Mesendoderm (in vitro differentiated cells): ENCODE results near the gene ZNF385A.
A peak's percentile ranks its signal among the peaks of the same experiment; 100 is the strongest.

Experiments used
- DNase-seq: peaks from one replicate; pipeline ENCODE4 v3.0.0; 2013
- H2AK5ac ChIP-seq: 2 replicates; pipeline ENCODE4 v1.6.1; 2013; ENCODE audit warnings: low read length, inconsistent platforms
- H2BK120ac ChIP-seq: 2 replicates; pipeline ENCODE4 v1.6.1; 2013; ENCODE audit warnings: low read depth, mild to moderate bottlenecking, low read length, moderate library complexity, mixed read lengths
- H2BK15ac ChIP-seq: replicated peaks from 2 replicates; pipeline ENCODE4 v1.6.1; 2013; ENCODE audit warnings: low read depth, mild to moderate bottlenecking, moderate library complexity
- H2BK5ac ChIP-seq: 2 replicates; pipeline ENCODE4 v1.6.1; 2013; ENCODE audit warnings: low read length, inconsistent platforms
- H3K18ac ChIP-seq: 2 replicates; pipeline ENCODE4 v1.6.1; 2013; ENCODE audit warnings: mild to moderate bottlenecking, low read length, mixed read lengths
- H3K23ac ChIP-seq: one replicate; pipeline ENCODE4 v1.6.1; 2013; ENCODE audit warnings: low read length
- H3K27ac ChIP-seq: 2 replicates; pipeline ENCODE4 v1.5.1; 2013; ENCODE audit warnings: low read depth, mild to moderate bottlenecking, inconsistent platforms, low read length, moderate library complexity
- H3K27me3 ChIP-seq: 2 replicates; pipeline ENCODE4 v1.6.1; 2013; ENCODE audit warnings: low read length, control low read depth, mild to moderate bottlenecking, inconsistent platforms; ENCODE audit not compliant: insufficient read depth, poor library complexity
- H3K36me3 ChIP-seq: 2 replicates; pipeline ENCODE4 v1.6.1; 2013; ENCODE audit warnings: low read length, inconsistent platforms; ENCODE audit not compliant: control insufficient read depth, insufficient read depth
- H3K4ac ChIP-seq: one replicate; pipeline ENCODE4 v1.6.1; 2013; ENCODE audit warnings: low read depth, mild to moderate bottlenecking, low read length, moderate library complexity
- H3K4me1 ChIP-seq: 2 replicates; pipeline ENCODE4 v1.6.1; 2013; ENCODE audit warnings: low read depth, low read length, inconsistent platforms; ENCODE audit not compliant: control insufficient read depth
- H3K4me2 ChIP-seq: 2 replicates; pipeline ENCODE4 v1.6.1; 2013; ENCODE audit warnings: low read length
- H3K4me3 ChIP-seq: 2 replicates; pipeline ENCODE4 v1.5.1; 2013; ENCODE audit warnings: mild to moderate bottlenecking, low read length
- H3K56ac ChIP-seq: one replicate; pipeline ENCODE4 v1.6.1; 2013; ENCODE audit warnings: low read length
- H3K79me1 ChIP-seq: 2 replicates; pipeline ENCODE4 v1.6.1; 2013; ENCODE audit warnings: low read length, inconsistent platforms
- H3K79me2 ChIP-seq: 2 replicates; pipeline ENCODE4 v1.6.1; 2013; ENCODE audit warnings: mild to moderate bottlenecking, low read length; ENCODE audit not compliant: control insufficient read depth, insufficient read depth
- H3K9ac ChIP-seq: 2 replicates; pipeline ENCODE4 v1.6.1; 2013; ENCODE audit warnings: low read length, inconsistent platforms
- H4K5ac ChIP-seq: one replicate; pipeline ENCODE4 v1.6.1; 2013; ENCODE audit warnings: low read length
- H4K8ac ChIP-seq: one replicate; pipeline ENCODE4 v1.6.1; 2013; ENCODE audit warnings: low read depth, mild to moderate bottlenecking, control low read depth, low read length, moderate library complexity
- WGBS: extraction: QIAGEN DNeasy Blood & Tissue Kit; methylation state at CpG from one replicate; pipeline ENCODE4 v1.1.7; 2013; ENCODE audit warnings: low lambda C conversion rate, missing lambda C conversion rate; ENCODE audit not compliant: insufficient coverage; ENCODE audit errors: extremely low coverage; 5-methylcytosine and 5-hydroxymethylcytosine counted together

Gene ZNF385A

GRCh38 chr12:54377797-54378515 lies 6.6 kb downstream of the ZNF385A start:
- no peak overlapping the region for H2BK120ac ChIP-seq
- no peak overlapping the region for H3K4ac ChIP-seq
- H4K5ac ChIP-seq = no peak overlapping the region
- no peak overlapping the region for H2BK5ac ChIP-seq
- H3K79me2 ChIP-seq = no peaks in the 10 kb centered on the region
- WGBS = no CpG with 5 or more reads among the region's 6 CpGs
- no peaks in the 10 kb centered on the region for H3K79me1 ChIP-seq
- no peak overlapping the region for H2AK5ac ChIP-seq
- H4K8ac ChIP-seq = no peak overlapping the region
- no peak overlapping the region for H3K23ac ChIP-seq
- no peak overlapping the region for H3K4me2 ChIP-seq
- H3K9ac ChIP-seq = no peak overlapping the region
- H2BK15ac ChIP-seq = no peak overlapping the region
- DNase-seq = no peak
- H3K27me3 ChIP-seq = no peaks in the 10 kb centered on the region
- H3K27ac ChIP-seq = no peak overlapping the region
- no peak overlapping the region for H3K4me3 ChIP-seq
- H3K18ac ChIP-seq = no peak overlapping the region
- no peak overlapping the region for H3K56ac ChIP-seq
- no peaks in the 10 kb centered on the region for H3K36me3 ChIP-seq
- H3K4me1 ChIP-seq = peaks cover 11% of the 10 kb centered on the region

GRCh38 chr12:54377007-54377406 lies 7.5 kb downstream of the ZNF385A start:
- Histone ChIP-seq H3K4ac (no peak overlapping the region), H3K79me1 (no peaks in the 10 kb centered on the region), H4K5ac (no peak overlapping the region), H2BK15ac (no peak overlapping the region), H3K18ac (no peak overlapping the region), H3K4me3 (no peak overlapping the region), H3K23ac (no peak overlapping the region), H4K8ac (no peak overlapping the region), H3K9ac (no peak overlapping the region), H3K56ac (no peak overlapping the region), H3K4me2 (no peak overlapping the region), H2BK120ac (no peak overlapping the region), H3K27ac (no peak overlapping the region), H3K36me3 (no peaks in the 10 kb centered on the region), H2AK5ac (no peak overlapping the region), H3K4me1 (peaks cover 11% of the 10 kb centered on the region), H2BK5ac (no peak overlapping the region), H3K27me3 (no peaks in the 10 kb centered on the region), H3K79me2 (no peaks in the 10 kb centered on the region)
- no peak for DNase-seq
- no CpG with 5 or more reads among the region's 2 CpGs for WGBS

- Histone ChIP-seq H3K56ac (no peak overlapping the region), H3K27ac (no peak overlapping the region), H3K9ac (no peak overlapping the region), H2BK120ac (no peak overlapping the region), H4K8ac (no peak overlapping the region), H4K5ac (no peak overlapping the region), H3K36me3 (no peaks in the 10 kb centered on the region), H3K4ac (no peak overlapping the region), H3K79me1 (no peaks in the 10 kb centered on the region), H3K4me2 (no peak overlapping the region), H3K4me1 (peaks cover 11% of the 10 kb centered on the region), H3K23ac (no peak overlapping the region), H2BK15ac (no peak overlapping the region), H3K18ac (peak overlapping the region; percentile 2), H3K79me2 (no peaks in the 10 kb centered on the region), H3K4me3 (no peak overlapping the region), H2AK5ac (no peak overlapping the region), H2BK5ac (no peak overlapping the region), H3K27me3 (no peaks in the 10 kb centered on the region)
- DNase-seq = peak; percentile 85
- no CpG with 5 or more reads among the region's 4 CpGs for WGBS
These were observed 7.9 kb downstream of the ZNF385A start for GRCh38 chr12:54376596-54376995.

- no peak overlapping the region for H3K23ac ChIP-seq
These were observed 9.3 kb downstream of the ZNF385A start for GRCh38 chr12:54375259-54375579.

GRCh38 chr12:54374562-54375258 lies 9.8 kb downstream of the ZNF385A start:
- Histone ChIP-seq H3K27me3 (no peaks in the 10 kb centered on the region), H3K9ac (no peak overlapping the region), H4K8ac (no peak overlapping the region), H3K56ac (no peak overlapping the region), H3K23ac (no peak overlapping the region), H3K4ac (no peak overlapping the region), H3K4me3 (no peak overlapping the region), H3K4me1 (peaks cover 13% of the 10 kb centered on the region), H3K79me2 (no peaks in the 10 kb centered on the region), H4K5ac (no peak overlapping the region), H3K27ac (no peak overlapping the region), H3K18ac (no peak overlapping the region), H3K36me3 (no peaks in the 10 kb centered on the region), H2AK5ac (no peak overlapping the region), H2BK15ac (no peak overlapping the region), H2BK120ac (no peak overlapping the region), H3K79me1 (no peaks in the 10 kb centered on the region), H3K4me2 (no peak overlapping the region), H2BK5ac (no peak overlapping the region)
- no peak for DNase-seq
- no CpG with 5 or more reads among the region's 2 CpGs for WGBS

More at GRCh38 chr12:54375259-54375579, 9.3 kb downstream of the ZNF385A start:
- no peak overlapping the region for H4K8ac ChIP-seq
- no peaks in the 10 kb centered on the region for H3K36me3 ChIP-seq
- H2BK5ac ChIP-seq = no peak overlapping the region
- no peak overlapping the region for H2AK5ac ChIP-seq
- H2BK15ac ChIP-seq = no peak overlapping the region
- H3K4me1 ChIP-seq = peaks cover 13% of the 10 kb centered on the region
- H3K79me1 ChIP-seq = no peaks in the 10 kb centered on the region
- DNase-seq = no peak
- H3K27me3 ChIP-seq = no peaks in the 10 kb centered on the region
- no CpG with 5 or more reads among the region's 2 CpGs for WGBS
- no peak overlapping the region for H3K18ac ChIP-seq
- no peak overlapping the region for H3K4ac ChIP-seq
- no peak overlapping the region for H3K4me3 ChIP-seq
- no peaks in the 10 kb centered on the region for H3K79me2 ChIP-seq
- H2BK120ac ChIP-seq = no peak overlapping the region
- no peak overlapping the region for H3K27ac ChIP-seq
- H4K5ac ChIP-seq = no peak overlapping the region
- H3K4me2 ChIP-seq = no peak overlapping the region
- H3K9ac ChIP-seq = no peak overlapping the region
- no peak overlapping the region for H3K56ac ChIP-seq
